Activated CD4-positive, alpha-beta T cell treated with anti-CD3 and anti-CD28 coated beads, Interleukin-2, amount 50 U/mL, for 1 hour (primary cell): Measurements from ENCODE around the gene RNGTT.

Source experiments
- DNase-seq: peaks from one replicate; pipeline ENCODE4 v3.0.0-alpha.2; 2020

Gene RNGTT

GRCh38 chr6:88708197-88708744 lies 255.1 kb downstream of the RNGTT start:
- DNase-seq: no peak

GRCh38 chr6:88705601-88706000 lies 257.8 kb downstream of the RNGTT start:
- DNase-seq: no peak

GRCh38 chr6:88704980-88705379 lies 258.4 kb downstream of the RNGTT start:
- no peak for DNase-seq

GRCh38 chr6:88702956-88703556 lies 260.4 kb downstream of the RNGTT start:
- DNase-seq: no peak

- no peak for DNase-seq
Measured at GRCh38 chr6:88698661-88699060, 264.8 kb downstream of the RNGTT start.

GRCh38 chr6:88695937-88696336 lies 267.5 kb downstream of the RNGTT start:
- DNase-seq: no peak

- DNase-seq: no peak
Measured at GRCh38 chr6:88683734-88684133, 279.7 kb downstream of the RNGTT start.

- DNase-seq: no peak
Measured at GRCh38 chr6:88680654-88681053, 282.8 kb downstream of the RNGTT start.

GRCh38 chr6:88679841-88680240 lies 283.6 kb downstream of the RNGTT start:
- no peak for DNase-seq

GRCh38 chr6:88677356-88677755 lies 286.1 kb downstream of the RNGTT start:
- DNase-seq: no peak

- no peak for DNase-seq
Measured at GRCh38 chr6:88671624-88672023, 291.8 kb downstream of the RNGTT start.

- DNase-seq: no peak
Measured at GRCh38 chr6:88670369-88670768, 293.0 kb downstream of the RNGTT start.

- DNase-seq: no peak
Measured at GRCh38 chr6:88669475-88669874, 293.9 kb downstream of the RNGTT start.

- no peak for DNase-seq
Measured at GRCh38 chr6:88666901-88667300, 296.5 kb downstream of the RNGTT start.

GRCh38 chr6:88665131-88665530 lies 298.3 kb downstream of the RNGTT start:
- DNase-seq: no peak

- DNase-seq: no peak
Measured at GRCh38 chr6:88663801-88664200, 299.6 kb downstream of the RNGTT start.

- no peak for DNase-seq
Measured at GRCh38 chr6:88662653-88663174, 300.7 kb downstream of the RNGTT start.

GRCh38 chr6:88662163-88662580 lies 301.2 kb downstream of the RNGTT start:
- no peak for DNase-seq

GRCh38 chr6:88661136-88661535 lies 302.3 kb downstream of the RNGTT start:
- no peak for DNase-seq

- no peak for DNase-seq
Measured at GRCh38 chr6:88655586-88655985, 307.8 kb downstream of the RNGTT start.

- no peak for DNase-seq
Measured at GRCh38 chr6:88653936-88654335, 309.5 kb downstream of the RNGTT start.

- DNase-seq: no peak
Measured at GRCh38 chr6:88651400-88651799, 312.0 kb downstream of the RNGTT start.

- DNase-seq: no peak
Measured at GRCh38 chr6:88650979-88651378, 312.4 kb downstream of the RNGTT start.

GRCh38 chr6:88650029-88650619 lies 313.3 kb downstream of the RNGTT start:
- DNase-seq: no peak
